Stimulated activated CD8-positive, alpha-beta memory T cell treated with anti-CD3 and anti-CD28 coated beads, Interleukin-4, amount 100 ng/mL, for 4 hours (primary cell): ENCODE measurements around the gene CCNY.
A peak's percentile ranks its signal among the peaks of the same experiment; 100 is the strongest.
"Not testable (repeated sequence)": the region's sequence is repeated elsewhere in the genome, so short reads cannot be mapped to it uniquely, and the experiment has no call there.

Experiments
- DNase-seq, 2 donors: peaks; one replicate each; pipeline ENCODE4 v3.0.0-alpha.2; 2020; ENCODE audit warnings: low read depth in 2 of 2, low spot score in 1 of 2

CCNY gene

GRCh38 chr10:35336084-35336831 lies at the start of gene CCNY:
CCNY (plus strand) TSS chr10:35336509; CDS start chr10:35337054, 545 bp downstream.
- peak; percentile 41 to 64 for DNase-seq

DNA sequence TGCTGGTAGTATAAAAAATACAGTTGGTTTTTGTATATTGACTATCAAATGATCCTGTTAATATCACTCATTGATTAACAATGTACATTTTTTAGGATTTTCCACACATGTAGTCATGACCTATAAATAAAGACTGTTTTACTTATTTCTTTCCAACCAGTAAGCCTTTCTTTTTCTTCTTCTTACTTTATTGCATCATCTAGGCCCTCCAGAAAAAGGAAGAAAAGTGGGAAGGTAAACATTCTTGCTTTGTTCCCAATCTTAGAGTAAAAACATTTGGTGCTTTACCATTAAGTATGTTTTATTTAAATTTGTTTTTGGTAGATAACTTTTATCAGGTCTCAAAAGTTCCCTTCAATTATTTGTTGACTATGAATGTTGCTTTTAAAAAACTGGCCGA lies 47.1 kb upstream of the CCNY start:
- no peak for DNase-seq

DNA sequence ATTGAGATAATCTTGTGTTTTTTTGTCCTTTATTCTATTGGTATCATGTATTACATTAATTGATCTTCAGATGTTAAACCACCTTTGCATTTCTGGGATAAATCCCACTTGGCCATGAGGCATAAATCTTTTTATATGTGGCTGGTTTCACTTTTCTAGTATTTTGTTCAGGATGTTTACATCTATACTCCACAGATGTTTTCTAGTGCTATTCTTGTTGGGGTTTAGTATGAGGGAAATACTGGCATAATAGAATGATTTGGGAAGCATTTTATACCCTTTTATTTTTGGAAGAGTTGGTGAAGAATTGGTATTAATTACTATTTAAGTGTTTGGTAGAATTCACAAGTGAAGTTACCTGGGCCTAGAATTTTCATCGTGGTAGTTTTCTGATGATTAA lies 41.8 kb upstream of the CCNY start:
- no peak for DNase-seq

DNA sequence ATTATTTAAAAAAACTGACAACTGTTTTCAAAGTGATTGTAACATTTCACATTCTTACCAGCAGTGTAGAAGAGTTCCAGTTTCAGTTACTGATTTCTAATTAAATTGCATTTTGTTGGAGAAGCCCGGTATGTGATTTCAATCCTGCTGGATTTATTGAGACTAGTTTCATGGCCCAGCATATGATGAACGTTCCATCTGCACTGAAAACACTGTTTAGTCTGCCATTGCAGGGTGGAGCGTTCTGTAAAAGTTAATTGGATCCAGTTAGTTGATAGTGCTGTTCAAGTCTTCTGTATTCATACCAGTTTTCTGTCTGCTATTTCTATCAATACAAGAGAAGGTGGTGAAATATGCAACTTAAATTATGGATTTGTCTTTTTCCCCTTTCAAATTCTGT lies 37.3 kb upstream of the CCNY start:
- DNase-seq: no peak

- peak in 1 of 2 donors; percentile 1 for DNase-seq
These were observed 36.1 kb upstream of the CCNY start for GRCh38 chr10:35300063-35300699.

DNA sequence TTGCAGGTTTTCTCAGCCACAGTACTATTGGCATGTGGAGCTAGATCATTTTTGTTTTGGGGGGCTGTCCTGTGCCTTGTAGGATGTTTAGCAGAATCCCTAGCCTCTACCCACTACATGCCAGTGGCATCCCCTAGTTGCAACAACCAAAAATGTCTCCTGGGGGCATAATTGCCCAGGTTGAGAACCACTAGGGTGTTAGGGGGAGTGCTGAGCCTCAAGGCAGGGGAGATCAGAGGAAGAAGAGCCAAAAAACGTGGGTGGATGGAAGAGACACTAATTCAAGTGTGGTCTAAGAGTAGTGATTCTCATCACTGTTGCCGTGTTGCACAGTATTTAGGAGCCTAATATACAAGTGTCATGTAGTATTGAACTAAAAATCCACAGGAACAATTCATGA lies 31.7 kb upstream of the CCNY start:
- DNase-seq: no peak

DNA sequence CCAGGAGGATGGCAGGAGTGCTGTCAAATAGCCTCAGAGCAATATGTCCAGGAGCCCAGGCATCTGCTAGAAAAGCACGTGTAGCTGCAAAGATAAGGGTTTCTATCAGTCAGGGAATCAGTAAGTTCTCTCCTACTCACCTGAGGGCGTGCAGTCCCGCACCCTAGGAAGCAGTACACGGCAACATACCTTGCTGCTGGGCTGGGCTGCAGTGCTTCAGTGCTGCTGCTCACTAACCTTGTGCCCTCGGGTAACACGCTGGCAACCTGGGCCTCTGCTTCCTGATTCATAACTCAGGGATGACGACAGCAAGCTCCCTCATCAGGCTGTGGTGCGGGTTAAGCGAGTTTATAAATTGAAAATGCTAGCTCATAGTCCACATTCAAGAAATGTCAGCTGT lies 29.5 kb upstream of the CCNY start:
- no peak for DNase-seq

DNA sequence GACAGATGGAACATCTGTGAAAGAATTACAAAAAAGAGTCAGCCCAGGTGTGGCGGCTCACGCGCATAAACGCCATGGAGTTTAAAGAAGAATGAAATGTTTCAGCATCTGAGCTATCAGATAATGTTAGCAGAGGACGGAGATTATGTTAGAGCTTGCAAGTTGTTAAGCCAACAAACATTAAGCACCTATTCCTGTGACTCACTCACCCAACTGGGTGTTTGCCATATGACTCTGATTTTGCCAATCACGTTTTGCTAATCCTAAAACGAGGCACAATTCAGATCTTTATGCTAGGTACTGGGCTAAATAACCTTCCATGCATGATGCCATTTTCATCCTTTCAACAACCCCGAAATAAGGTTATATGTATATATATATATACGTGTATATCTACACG lies 29.0 kb upstream of the CCNY start:
- no peak for DNase-seq

- DNase-seq: no peak
These were observed 27.5 kb upstream of the CCNY start for GRCh38 chr10:35308809-35309208.

- DNase-seq: not testable (repeated sequence)
These were observed 22.2 kb upstream of the CCNY start for GRCh38 chr10:35314142-35314541.

- DNase-seq: not testable (repeated sequence)
These were observed 21.1 kb upstream of the CCNY start for GRCh38 chr10:35315235-35315634.

DNA sequence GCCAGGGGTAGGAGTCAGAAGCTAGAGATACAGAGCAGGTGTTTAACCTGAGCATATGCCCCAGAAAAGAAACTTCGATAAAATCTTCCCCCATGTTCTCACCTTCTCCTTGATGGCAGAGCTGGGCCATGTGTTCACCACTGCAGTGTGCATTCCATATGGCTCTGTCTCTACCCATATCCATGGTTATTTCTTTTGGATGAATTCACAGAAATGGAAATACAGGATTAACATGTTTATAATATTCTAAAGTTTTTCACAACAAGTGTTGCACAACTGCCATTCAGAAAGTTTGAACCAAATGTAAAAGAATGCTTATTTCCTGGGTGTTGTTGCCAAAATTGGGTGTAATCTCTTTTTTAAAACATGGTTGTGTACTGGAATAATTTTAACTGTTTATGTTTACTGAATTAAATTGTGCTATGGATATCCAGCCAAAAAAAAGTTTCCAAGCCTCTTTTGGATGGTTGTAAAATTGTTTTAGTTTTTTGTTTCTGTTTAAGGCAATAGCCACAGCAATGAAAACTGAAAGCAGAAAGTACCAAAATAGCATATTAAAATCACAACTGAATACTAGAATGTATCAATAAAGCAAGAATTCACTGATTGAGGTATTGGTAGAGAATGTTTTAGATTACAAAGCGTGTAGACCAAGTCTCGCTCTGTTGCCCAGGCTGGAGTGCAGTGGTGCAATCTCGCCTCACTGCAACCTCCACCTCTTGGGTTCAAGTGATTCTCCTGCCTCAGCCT lies 19.9 kb upstream of the CCNY start:
- DNase-seq: no peak

DNA sequence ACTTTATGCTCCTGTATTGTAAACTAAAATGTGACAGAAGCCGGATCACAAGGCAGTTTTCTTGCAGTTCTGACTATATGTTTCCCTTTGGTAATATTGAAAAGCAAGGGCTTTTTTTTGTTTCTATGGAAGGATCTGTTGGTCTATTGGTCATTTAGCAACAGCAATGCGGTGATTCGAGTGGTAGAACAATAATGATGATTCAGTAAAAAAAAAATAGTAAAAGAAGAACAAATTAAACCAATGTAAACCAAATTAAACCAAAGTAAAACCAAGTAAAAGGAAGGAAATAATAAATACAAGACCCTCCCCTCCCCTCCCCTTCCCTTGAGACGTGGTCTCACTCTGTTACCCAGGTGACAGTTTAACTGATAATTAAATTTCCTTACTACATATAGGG lies 17.8 kb upstream of the CCNY start:
- no peak for DNase-seq

- no peak for DNase-seq
These were observed 16.0 kb upstream of the CCNY start for GRCh38 chr10:35320341-35320740.

DNA sequence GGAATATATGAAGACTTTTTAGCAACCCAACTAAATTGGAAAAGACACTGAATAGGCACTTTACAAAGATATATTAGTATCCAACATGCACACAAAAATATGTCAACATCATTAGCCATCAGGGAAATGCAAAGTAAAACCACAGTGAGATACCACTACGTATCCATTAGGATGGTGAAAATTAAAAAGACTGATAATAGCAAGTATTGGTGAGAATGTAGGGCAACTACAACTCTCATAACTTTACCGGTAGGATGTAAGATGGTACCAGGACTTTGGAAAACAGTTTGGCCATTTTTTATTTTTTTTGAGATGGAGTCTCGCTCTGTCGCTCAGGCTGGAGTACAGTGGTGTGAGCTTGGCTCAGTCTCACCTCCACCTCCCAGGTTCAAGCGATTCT lies 13.7 kb upstream of the CCNY start:
- DNase-seq: no peak

GRCh38 chr10:35324196-35324595 lies 12.1 kb upstream of the CCNY start:
- DNase-seq: no peak

GRCh38 chr10:35326466-35327235 lies 9.7 kb upstream of the CCNY start:
- DNase-seq: no peak

GRCh38 chr10:35327790-35328403 lies 8.4 kb upstream of the CCNY start:
- no peak for DNase-seq

DNA sequence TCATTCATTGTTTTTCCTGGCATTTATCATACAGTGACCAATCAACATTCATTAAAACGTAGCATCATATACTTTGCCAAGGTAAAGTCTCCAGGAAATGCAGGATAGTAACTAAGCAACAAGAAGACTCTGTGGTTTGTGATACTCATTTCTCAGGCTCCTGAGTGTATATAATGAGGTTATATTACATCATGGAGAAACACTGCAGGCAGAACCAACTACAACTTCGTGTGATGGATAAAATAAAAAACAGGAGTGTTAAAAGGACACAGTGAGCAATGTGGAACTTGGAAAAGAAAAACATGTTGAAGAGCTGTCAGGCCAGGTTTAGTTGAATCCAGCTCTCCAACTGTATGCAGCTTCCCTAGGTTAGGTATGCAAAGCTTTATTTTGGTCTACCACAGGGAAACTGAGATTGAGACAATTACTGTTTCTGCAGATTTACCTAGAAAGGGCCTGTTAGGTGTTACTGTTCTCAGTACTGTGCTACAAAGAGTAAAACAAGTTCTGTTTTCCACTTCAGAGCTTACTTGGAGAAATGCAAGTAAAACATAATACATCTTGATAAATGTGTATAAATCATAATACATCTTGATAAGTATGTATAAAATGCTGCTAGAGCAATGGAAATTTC lies 7.8 kb upstream of the CCNY start:
- no peak for DNase-seq

- DNase-seq: no peak
These were observed 6.8 kb upstream of the CCNY start for GRCh38 chr10:35329520-35329919.
